Esophagus muscularis mucosa (tissue), 4 donors: Measurements from ENCODE around the gene XAB2. TPM values are rescaled to one million over a fixed set of nuclear protein-coding genes. Genes with fewer than 3 reads are reported as not detected.
A peak's percentile ranks its signal among the peaks of the same experiment; 100 is the strongest.

ENCODE experiments used
- DNase-seq: peaks from one replicate; pipeline ENCODE4 v3.0.0-alpha.2; 2017; ENCODE audit errors: extremely low spot score
- H3K27ac ChIP-seq, 4 donors: fragments of 200-600 bp; sonication (generic); replicated peaks in 1 of 4; 1 replicate in 3 of 4; 2 replicates in 1 of 4; pipeline ENCODE4 v1.5.1; 2016 to 2019; ENCODE audit warnings: mild to moderate bottlenecking in 1 of 4
- H3K27me3 ChIP-seq, 4 donors: fragments of 200-600 bp; sonication (generic); one replicate each; pipeline versions ENCODE4 v1.5.1 to v1.6.0; 2016 to 2019
- H3K36me3 ChIP-seq, 4 donors: fragments of 200-600 bp; sonication (generic); one replicate each; pipeline ENCODE4 v1.5.1; 2016 to 2019
- H3K4me1 ChIP-seq, 4 donors: fragments of 200-600 bp; sonication (generic); one replicate each; pipeline ENCODE4 v1.5.1; 2016 to 2019
- H3K4me3 ChIP-seq, 4 donors: fragments of 200-600 bp; sonication (generic); 1 replicate in 2 of 4; 2 replicates in 2 of 4; pipeline ENCODE4 v1.5.1; 2016 to 2019; ENCODE audit warnings: mild to moderate bottlenecking in 4 of 4, moderate library complexity in 1 of 4
- H3K9me3 ChIP-seq, 4 donors: fragments of 200-600 bp; sonication (generic); 1 replicate in 3 of 4; 2 replicates in 1 of 4; pipeline ENCODE4 v1.5.1; 2016 to 2019
- CTCF ChIP-seq, 3 experiments: fragments of 200-600 bp in 2 of 3; fragments of 450-650 bp in 1 of 3; sonication (generic) in 2 of 3; IDR thresholded peaks; one replicate each; pipeline ENCODE4 v1.5.1; 2017 to 2019; ENCODE audit warnings: antibody characterized with exemption in 3 of 3, mild to moderate bottlenecking in 2 of 3, moderate library complexity in 1 of 3
- EP300 ChIP-seq: sonication (generic); formaldehyde crosslinking; IDR thresholded peaks from one replicate; pipeline ENCODE4 v1.6.1; 2017; ENCODE audit warnings: antibody characterized with exemption
- POLR2A ChIP-seq: fragments of 450-650 bp; IDR thresholded peaks from one replicate; pipeline ENCODE4 v1.6.1; 2017; ENCODE audit warnings: antibody characterized with exemption, moderate library complexity, mild to moderate bottlenecking, low read depth
- POLR2AphosphoS5 ChIP-seq, 2 donors: sonication (generic); formaldehyde crosslinking; IDR thresholded peaks; one replicate each; pipeline ENCODE4 v1.6.1; 2017; ENCODE audit warnings: antibody characterized with exemption in 2 of 2
- whole genome bisulfite sequencing: methylation state at CpG from one replicate; pipeline ENCODE4 v1.1.5; 2018; 5-methylcytosine and 5-hydroxymethylcytosine counted together
- intact Hi-C: fragments of 100-400 bp; cut with DNase I; formaldehyde crosslinking; loops from one replicate; pipeline ENCODE4 v1.15.1; 2023
- total RNA-seq, 4 donors: library from RNA; depleted of rRNA; stranded (reverse); fragments of >200 nt; gene quantifications; one replicate each; pipeline versions ENCODE4 v1.1.0 to v1.2.1, GENCODE V29; 2016

XAB2 gene
- total RNA-seq, 4 donors from 2014 or later = 32.0 to 56.2 (median 44.5) TPM

DNA sequence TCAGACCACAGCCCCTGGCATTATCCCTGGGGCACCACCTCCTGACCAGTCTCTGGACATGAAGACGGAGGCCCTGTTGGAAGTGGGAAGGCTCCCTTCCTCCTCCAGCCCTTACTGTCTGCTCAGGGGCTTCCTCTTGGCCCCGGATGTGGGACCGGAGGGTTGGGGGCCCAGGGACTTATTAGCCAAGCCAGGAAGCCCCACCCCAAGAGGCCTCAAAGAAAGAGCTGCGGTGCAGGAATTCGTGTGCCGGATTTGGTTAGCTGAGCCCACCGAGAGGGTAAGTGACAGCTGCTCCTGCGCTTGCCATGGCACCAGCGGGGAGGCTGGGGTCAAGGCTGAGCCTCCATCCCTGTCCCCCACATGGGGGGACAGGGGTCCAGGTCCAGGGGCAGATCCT is 39.5 kb upstream of the XAB2 start, which contains the start of gene RETN:
Gene RETN, plus strand, starts transcription at position 208 of the 400 bp plus-strand sequence. CDS start 278 bp downstream, outside the sequence.
- no peak within 1 kb of the TSS for H3K27ac ChIP-seq
- peaks cover 0 to 3% (median 0%) of the 10 kb centered on the region in 4 donors for H3K4me1 ChIP-seq
- no peaks in the 10 kb centered on the region for H3K36me3 ChIP-seq
- peaks cover 0 to 75% (median 12%) of the 10 kb centered on the region in 4 donors for H3K27me3 ChIP-seq
- intact Hi-C loops = no loop called here
- TF ChIP-seq POLR2AphosphoS5 (IDR thresholded peaks at IDR 0.05) (no peak), CTCF (IDR thresholded peaks at IDR 0.05) (no peak), POLR2A (no peak), EP300 (no peak)
- peak within 1 kb of the TSS in 1 of 4 donors; percentile 18 for H3K4me3 ChIP-seq
- no peak for DNase-seq
- WGBS = 57% methylated on average over 8 of the region's 9 CpGs
- no peaks in the 10 kb centered on the region for H3K9me3 ChIP-seq

- 33% methylated on average over 4 of the region's 4 CpGs for WGBS
- Histone ChIP-seq H3K9me3 (no peaks in the 10 kb centered on the region), H3K36me3 (no peaks in the 10 kb centered on the region), H3K4me1 (peaks cover 0 to 1% (median 0%) of the 10 kb centered on the region in 4 donors), H3K27ac (no peak overlapping the region), H3K4me3 (no peak overlapping the region), H3K27me3 (peaks cover 0 to 73% (median 4%) of the 10 kb centered on the region in 4 donors)
- intact Hi-C loops = no loop called here
- no peak for DNase-seq
- TF ChIP-seq CTCF (IDR thresholded peaks at IDR 0.05) (no peak), EP300 (no peak)
Measured at GRCh38 chr19:7665076-7665475, 35.7 kb upstream of the XAB2 start.

DNA sequence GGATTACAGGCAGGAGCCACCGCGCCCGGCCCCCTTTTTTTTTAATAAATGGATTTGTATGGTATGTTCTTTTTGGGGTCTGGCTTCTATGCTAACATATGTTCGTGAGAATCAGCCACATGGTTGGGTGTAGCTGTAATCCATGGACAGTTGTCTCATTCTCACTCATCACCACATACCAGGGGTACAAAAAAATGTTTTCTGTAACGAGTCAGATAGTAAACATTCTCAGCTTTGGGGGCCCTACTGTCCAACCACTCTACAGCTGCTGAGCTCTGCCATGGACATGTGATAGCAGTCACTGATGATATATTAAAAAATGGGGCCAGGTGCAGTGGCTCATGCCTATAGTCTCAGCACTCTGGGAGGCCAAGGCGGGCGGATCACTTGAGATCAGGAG is 34.4 kb upstream of the XAB2 start:
- no peak overlapping the region for H3K4me3 ChIP-seq
- H3K27me3 ChIP-seq = peaks cover 0 to 70% (median 0%) of the 10 kb centered on the region in 4 donors
- no peak overlapping the region for H3K27ac ChIP-seq
- no peak for DNase-seq
- no peaks in the 10 kb centered on the region for H3K36me3 ChIP-seq
- no peaks in the 10 kb centered on the region for H3K4me1 ChIP-seq
- TF ChIP-seq EP300 (no peak), CTCF (IDR thresholded peaks at IDR 0.05) (no peak), POLR2A (no peak), POLR2AphosphoS5 (IDR thresholded peaks at IDR 0.05) (no peak)
- intact Hi-C loops = no loop called here
- 74% methylated on average over 7 of the region's 7 CpGs for WGBS
- no peaks in the 10 kb centered on the region for H3K9me3 ChIP-seq

- H3K27me3 ChIP-seq = peaks cover 0 to 60% (median 0%) of the 10 kb centered on the region in 4 donors
- no peak for DNase-seq
- H3K4me3 ChIP-seq = no peak overlapping the region
- 80% methylated on average over 14 of the region's 14 CpGs for WGBS
- no peaks in the 10 kb centered on the region for H3K4me1 ChIP-seq
- H3K36me3 ChIP-seq = no peaks in the 10 kb centered on the region
- H3K27ac ChIP-seq = no peak overlapping the region
- TF ChIP-seq CTCF (IDR thresholded peaks at IDR 0.05) = no peak
- no peak for TF ChIP-seq EP300
- intact Hi-C loops = no loop called here
- H3K9me3 ChIP-seq = no peaks in the 10 kb centered on the region
Measured at GRCh38 chr19:7662657-7663056, 33.3 kb upstream of the XAB2 start.
